ENCODE data around the gene HECW1. TPM values are rescaled to one million over a fixed set of nuclear protein-coding genes. Genes with fewer than 3 reads are reported as not detected.

The HECW1 gene
- polyA plus RNA-seq, 1 donor (not counting 4 experiments of a cell fraction or from before 2014, with no cell fraction given), result not detected

GRCh38 chr7:43151076-43151475 lies 38.6 kb downstream of the HECW1 start:
- Histone ChIP-seq H3K9me3 (ENCODE audit: control insufficient read depth, low read depth, low read length) (no peaks in the 10 kb centered on the region), H3K4me1 (ENCODE audit: control insufficient read depth, extremely low read depth, insufficient read depth, low read length) (peaks cover 8% of the 10 kb centered on the region), H3K36me3 (ENCODE audit: control insufficient read depth in 2 of 2, extremely low read depth in 1 of 2, insufficient read depth in 2 of 2, low read length in 2 of 2) (no peaks in the 10 kb centered on the region), H3K9ac (ENCODE audit: control insufficient read depth, extremely low read depth, insufficient read depth, low read length) (no peak overlapping the region), H3K79me2 (ENCODE audit: control insufficient read depth, insufficient read depth, low read length) (no peaks in the 10 kb centered on the region), H4K20me1 (ENCODE audit: control insufficient read depth, extremely low read depth, insufficient read depth, low read length) (no peaks in the 10 kb centered on the region), H3K27me3 (ENCODE audit: control insufficient read depth, extremely low read depth, insufficient read depth, low read length) (no peaks in the 10 kb centered on the region), H3K9me1 (ENCODE audit: control insufficient read depth, extremely low read depth, insufficient read depth, low read length) (no peaks in the 10 kb centered on the region), H3K27ac (ENCODE audit: control insufficient read depth, insufficient read depth, low read length) (no peak overlapping the region), H3K4me3 (ENCODE audit: control insufficient read depth in 2 of 3, extremely low read depth in 1 of 3, insufficient read depth in 2 of 3, low read depth in 1 of 3, low read length in 3 of 3) (no peak overlapping the region), H3K4me2 (ENCODE audit: control insufficient read depth, extremely low read depth, insufficient read depth, low read depth, low read length) (no peak overlapping the region), H2AFZ (ENCODE audit: control insufficient read depth, low read length) (peak overlapping the region; percentile 25)
- no peak for TF ChIP-seq EZH2 (IDR thresholded peaks at IDR 0.05; ENCODE audit: low read length)
- TF ChIP-seq, protein P1, sequence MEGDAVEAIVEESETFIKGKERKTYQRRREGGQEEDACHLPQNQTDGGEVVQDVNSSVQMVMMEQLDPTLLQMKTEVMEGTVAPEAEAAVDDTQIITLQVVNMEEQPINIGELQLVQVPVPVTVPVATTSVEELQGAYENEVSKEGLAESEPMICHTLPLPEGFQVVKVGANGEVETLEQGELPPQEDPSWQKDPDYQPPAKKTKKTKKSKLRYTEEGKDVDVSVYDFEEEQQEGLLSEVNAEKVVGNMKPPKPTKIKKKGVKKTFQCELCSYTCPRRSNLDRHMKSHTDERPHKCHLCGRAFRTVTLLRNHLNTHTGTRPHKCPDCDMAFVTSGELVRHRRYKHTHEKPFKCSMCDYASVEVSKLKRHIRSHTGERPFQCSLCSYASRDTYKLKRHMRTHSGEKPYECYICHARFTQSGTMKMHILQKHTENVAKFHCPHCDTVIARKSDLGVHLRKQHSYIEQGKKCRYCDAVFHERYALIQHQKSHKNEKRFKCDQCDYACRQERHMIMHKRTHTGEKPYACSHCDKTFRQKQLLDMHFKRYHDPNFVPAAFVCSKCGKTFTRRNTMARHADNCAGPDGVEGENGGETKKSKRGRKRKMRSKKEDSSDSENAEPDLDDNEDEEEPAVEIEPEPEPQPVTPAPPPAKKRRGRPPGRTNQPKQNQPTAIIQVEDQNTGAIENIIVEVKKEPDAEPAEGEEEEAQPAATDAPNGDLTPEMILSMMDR (optimal IDR thresholded peaks at IDR 0.05 in 1 of 3, IDR thresholded peaks at IDR 0.05 in 1 of 3, conservative IDR thresholded peaks at IDR 0.05 in 1 of 3; ENCODE audit: extremely low read depth in 1 of 3, insufficient read depth in 2 of 3, low read length in 3 of 3), result no peak
- dilution Hi-C loops (cut with MboI; ENCODE audit: extremely low pct_ligation_motif_present, low sequenced_read_pairs), result no loop called here
- FAIRE-seq (no peak), DNase-seq (ENCODE audit: low read depth, low spot score) (no peak)

- H3K4me3 ChIP-seq (ENCODE audit: control insufficient read depth in 2 of 3, extremely low read depth in 1 of 3, insufficient read depth in 2 of 3, low read depth in 1 of 3, low read length in 3 of 3), result no peak overlapping the region
- H3K27me3 ChIP-seq (ENCODE audit: control insufficient read depth, extremely low read depth, insufficient read depth, low read length), result no peaks in the 10 kb centered on the region
- no peaks in the 10 kb centered on the region for H4K20me1 ChIP-seq (ENCODE audit: control insufficient read depth, extremely low read depth, insufficient read depth, low read length)
- no peak overlapping the region for H3K4me2 ChIP-seq (ENCODE audit: control insufficient read depth, extremely low read depth, insufficient read depth, low read depth, low read length)
- H3K79me2 ChIP-seq (ENCODE audit: control insufficient read depth, insufficient read depth, low read length), result no peaks in the 10 kb centered on the region
- no peak overlapping the region for H3K9ac ChIP-seq (ENCODE audit: control insufficient read depth, extremely low read depth, insufficient read depth, low read length)
- DNase-seq (ENCODE audit: low read depth, low spot score) (no peak), FAIRE-seq (no peak)
- H3K27ac ChIP-seq (ENCODE audit: control insufficient read depth, insufficient read depth, low read length), result no peak overlapping the region
- H3K4me1 ChIP-seq (ENCODE audit: control insufficient read depth, extremely low read depth, insufficient read depth, low read length), result peaks cover 8% of the 10 kb centered on the region
- no peaks in the 10 kb centered on the region for H3K9me1 ChIP-seq (ENCODE audit: control insufficient read depth, extremely low read depth, insufficient read depth, low read length)
- H3K9me3 ChIP-seq (ENCODE audit: control insufficient read depth, low read depth, low read length), result no peaks in the 10 kb centered on the region
- no peak for TF ChIP-seq EZH2 (IDR thresholded peaks at IDR 0.05; ENCODE audit: low read length)
- TF ChIP-seq, protein P1 (optimal IDR thresholded peaks at IDR 0.05 in 1 of 3, IDR thresholded peaks at IDR 0.05 in 1 of 3, conservative IDR thresholded peaks at IDR 0.05 in 1 of 3; ENCODE audit: extremely low read depth in 1 of 3, insufficient read depth in 2 of 3, low read length in 3 of 3), result no peak
- no peak overlapping the region for H2AFZ ChIP-seq (ENCODE audit: control insufficient read depth, low read length)
- dilution Hi-C loops (cut with MboI; ENCODE audit: extremely low pct_ligation_motif_present, low sequenced_read_pairs), result no loop called here
- H3K36me3 ChIP-seq (ENCODE audit: control insufficient read depth in 2 of 2, extremely low read depth in 1 of 2, insufficient read depth in 2 of 2, low read length in 2 of 2), result no peaks in the 10 kb centered on the region
Observed at GRCh38 chr7:43152696-43153095, 40.2 kb downstream of the HECW1 start.

All from keratinocyte (primary cell).